Activated B cell treated with CpG ODN at 0.5 μM for 24 hours (primary cell): ENCODE data around the gene ZNF227. TPM values are rescaled to one million over a fixed set of nuclear protein-coding genes. Genes with fewer than 3 reads are reported as not detected.
"Not testable (repeated sequence)": the region's sequence is repeated elsewhere in the genome, so short reads cannot be mapped to it uniquely, and the experiment has no call there.

ENCODE experiments used
- ATAC-seq: fragments of 200-7000 bp; cut with Tn5 transposase; one replicate; pipeline ENCODE4 v1.10.0; 2021; ENCODE audit warnings: low read depth, mild to moderate bottlenecking, moderate library complexity
- CTCF ChIA-PET: fragments of 350-600 bp; sonication (Branson Sonifier 250); formaldehyde crosslinking; loops from one replicate; lab custom pipeline; 2021; ENCODE audit warnings: antibody characterized with exemption; lab: Charles Lee
- POLR2A ChIA-PET: fragments of 350-600 bp; sonication (Branson Sonifier 250); formaldehyde crosslinking; loops from one replicate; lab custom pipeline; 2021; ENCODE audit warnings: antibody characterized with exemption; lab: Charles Lee
- DNase-seq: peaks from one replicate; pipeline ENCODE4 v3.0.0; 2022
- H3K27ac Mint-ChIP-seq: one replicate; pipeline ENCODE4 v1.8.0; 2020; ENCODE audit warnings: mixed read lengths
- H3K27me3 Mint-ChIP-seq: one replicate; pipeline ENCODE4 v1.8.0; 2021; ENCODE audit warnings: mixed read lengths
- H3K36me3 Mint-ChIP-seq: one replicate; pipeline ENCODE4 v1.8.0; 2021; ENCODE audit warnings: low read depth, mixed read lengths
- H3K4me1 Mint-ChIP-seq: one replicate; pipeline ENCODE4 v1.8.0; 2021; ENCODE audit warnings: mixed read lengths
- H3K4me3 Mint-ChIP-seq: one replicate; pipeline ENCODE4 v1.8.0; 2020; ENCODE audit warnings: mild to moderate bottlenecking, mixed read lengths
- H3K9me3 Mint-ChIP-seq: one replicate; pipeline ENCODE4 v1.8.0; 2020; ENCODE audit warnings: mixed read lengths
- intact Hi-C: fragments of 100-400 bp; cut with micrococcal nuclease; formaldehyde crosslinking; loops from one replicate; pipeline ENCODE4 v1.15.1; 2024
- total RNA-seq: library from RNA; stranded (reverse); gene quantifications from 2 replicates; pipeline ENCODE4 v1.2.3, GENCODE V29; 2022
- TF ChIP-seq, protein P1 (sequence below): fragments of 200-600 bp; IDR thresholded peaks from one replicate; pipeline ENCODE4 v1.8.0; 2022; ENCODE audit warnings: antibody characterized with exemption, mild to moderate bottlenecking

Gene ZNF227
- total RNA-seq, 1 donor from 2014 or later, result 36.9 TPM

GRCh38 chr19:44232867-44233266, 20.5 kb downstream of the ZNF227 start:
- no peaks in the 10 kb centered on the region for H3K27me3 Mint-ChIP-seq
- TF ChIP-seq, protein P1, sequence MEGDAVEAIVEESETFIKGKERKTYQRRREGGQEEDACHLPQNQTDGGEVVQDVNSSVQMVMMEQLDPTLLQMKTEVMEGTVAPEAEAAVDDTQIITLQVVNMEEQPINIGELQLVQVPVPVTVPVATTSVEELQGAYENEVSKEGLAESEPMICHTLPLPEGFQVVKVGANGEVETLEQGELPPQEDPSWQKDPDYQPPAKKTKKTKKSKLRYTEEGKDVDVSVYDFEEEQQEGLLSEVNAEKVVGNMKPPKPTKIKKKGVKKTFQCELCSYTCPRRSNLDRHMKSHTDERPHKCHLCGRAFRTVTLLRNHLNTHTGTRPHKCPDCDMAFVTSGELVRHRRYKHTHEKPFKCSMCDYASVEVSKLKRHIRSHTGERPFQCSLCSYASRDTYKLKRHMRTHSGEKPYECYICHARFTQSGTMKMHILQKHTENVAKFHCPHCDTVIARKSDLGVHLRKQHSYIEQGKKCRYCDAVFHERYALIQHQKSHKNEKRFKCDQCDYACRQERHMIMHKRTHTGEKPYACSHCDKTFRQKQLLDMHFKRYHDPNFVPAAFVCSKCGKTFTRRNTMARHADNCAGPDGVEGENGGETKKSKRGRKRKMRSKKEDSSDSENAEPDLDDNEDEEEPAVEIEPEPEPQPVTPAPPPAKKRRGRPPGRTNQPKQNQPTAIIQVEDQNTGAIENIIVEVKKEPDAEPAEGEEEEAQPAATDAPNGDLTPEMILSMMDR, result no peak

GRCh38 chr19:44236384-44236783, 24.1 kb downstream of the ZNF227 start:
- POLR2A ChIA-PET, result no interaction called here

More at GRCh38 chr19:44232867-44233266, 20.5 kb downstream of the ZNF227 start:
- Mint-ChIP-seq H3K4me1 (peaks cover 3% of the 10 kb centered on the region), H3K9me3 (peaks cover 37% of the 10 kb centered on the region), H3K27ac (no peak overlapping the region), H3K4me3 (no peak overlapping the region), H3K36me3 (peaks cover 96% of the 10 kb centered on the region)
- ChIA-PET POLR2A (no interaction called here), CTCF (no interaction called here)
- intact Hi-C loops, result no loop called here
- ATAC-seq, result no peak
- DNase-seq, result no peak

DNA sequence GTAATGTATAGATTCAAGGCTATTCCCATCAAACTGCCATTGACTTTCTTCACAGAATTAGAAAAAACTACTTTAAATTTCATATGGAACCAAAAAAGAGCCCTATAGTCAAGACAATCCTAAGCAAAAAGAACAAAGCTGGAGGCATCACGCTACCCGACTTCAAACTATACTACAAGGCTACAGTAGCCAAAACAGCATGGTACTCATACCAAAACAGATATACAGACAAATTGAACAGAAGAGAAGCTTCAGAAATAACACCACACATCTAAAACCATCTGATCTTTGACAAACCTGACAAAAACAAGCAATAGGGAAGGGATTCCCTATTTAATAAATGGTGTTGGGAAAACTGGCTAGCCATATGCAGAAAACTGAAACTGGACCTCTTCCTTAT, 40.0 kb downstream of the ZNF227 start:
- DNase-seq, POLR2A ChIA-PET, CTCF ChIA-PET, ATAC-seq, H3K4me3 Mint-ChIP-seq, intact Hi-C loops, H3K27ac Mint-ChIP-seq, H3K4me1 Mint-ChIP-seq, H3K27me3 Mint-ChIP-seq: not testable (repeated sequence)
- Mint-ChIP-seq H3K9me3 (peaks cover 51% of the 10 kb centered on the region), H3K36me3 (peaks cover 73% of the 10 kb centered on the region)

More at GRCh38 chr19:44236384-44236783, 24.1 kb downstream of the ZNF227 start:
- Mint-ChIP-seq H3K9me3 (peaks cover 38% of the 10 kb centered on the region), H3K4me3 (no peak overlapping the region), H3K36me3 (peaks cover 71% of the 10 kb centered on the region), H3K4me1 (no peaks in the 10 kb centered on the region), H3K27me3 (no peaks in the 10 kb centered on the region), H3K27ac (no peak overlapping the region)
- ATAC-seq (no peak), DNase-seq (no peak)
- intact Hi-C loops, result no loop called here
- CTCF ChIA-PET, result no interaction called here
- TF ChIP-seq, protein P1, result no peak

DNA sequence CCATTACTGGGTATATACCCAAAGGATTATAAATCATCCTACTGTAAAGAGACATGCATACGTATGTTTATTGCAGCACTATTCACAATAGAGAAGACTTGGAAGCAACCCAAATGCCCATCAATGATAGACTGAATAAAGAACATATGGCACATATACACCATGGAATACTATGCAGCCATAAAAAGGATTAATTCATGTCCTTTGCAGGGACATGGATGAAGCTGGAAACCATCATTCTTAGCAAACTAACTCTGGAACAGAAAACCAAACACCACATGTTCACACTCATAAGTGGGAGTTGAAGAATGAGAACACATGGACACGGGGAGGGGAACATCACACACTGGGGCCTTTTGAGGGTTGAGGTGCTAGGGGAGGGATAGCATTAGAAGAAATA, 41.1 kb downstream of the ZNF227 start:
- POLR2A ChIA-PET, ATAC-seq, H3K4me1 Mint-ChIP-seq, H3K27ac Mint-ChIP-seq, CTCF ChIA-PET, DNase-seq, intact Hi-C loops, H3K27me3 Mint-ChIP-seq, H3K4me3 Mint-ChIP-seq: not testable (repeated sequence)
- H3K36me3 Mint-ChIP-seq, result peaks cover 73% of the 10 kb centered on the region
- H3K9me3 Mint-ChIP-seq, result peaks cover 61% of the 10 kb centered on the region

DNA sequence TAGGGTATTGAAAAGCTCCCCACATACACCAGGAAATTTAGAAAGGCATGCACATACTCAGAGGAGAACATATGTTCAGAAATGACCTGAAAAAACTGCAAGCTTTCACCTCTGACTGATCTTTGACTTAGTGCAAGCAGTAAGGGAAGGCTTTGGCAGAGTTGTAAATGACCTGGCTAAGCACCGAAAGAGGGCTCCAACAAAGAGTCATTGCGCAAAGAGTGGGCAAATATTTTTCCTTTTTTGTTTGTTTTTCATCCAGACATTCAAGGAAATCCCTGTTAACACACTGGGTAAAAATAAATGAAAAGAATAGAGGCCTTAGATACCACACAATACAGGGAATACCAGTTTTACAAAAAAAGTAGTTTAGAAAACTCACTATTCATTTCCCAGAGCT, 42.2 kb downstream of the ZNF227 start:
- H3K9me3 Mint-ChIP-seq, result peaks cover 64% of the 10 kb centered on the region
- intact Hi-C loops, result no loop called here
- POLR2A ChIA-PET, result no interaction called here

DNA sequence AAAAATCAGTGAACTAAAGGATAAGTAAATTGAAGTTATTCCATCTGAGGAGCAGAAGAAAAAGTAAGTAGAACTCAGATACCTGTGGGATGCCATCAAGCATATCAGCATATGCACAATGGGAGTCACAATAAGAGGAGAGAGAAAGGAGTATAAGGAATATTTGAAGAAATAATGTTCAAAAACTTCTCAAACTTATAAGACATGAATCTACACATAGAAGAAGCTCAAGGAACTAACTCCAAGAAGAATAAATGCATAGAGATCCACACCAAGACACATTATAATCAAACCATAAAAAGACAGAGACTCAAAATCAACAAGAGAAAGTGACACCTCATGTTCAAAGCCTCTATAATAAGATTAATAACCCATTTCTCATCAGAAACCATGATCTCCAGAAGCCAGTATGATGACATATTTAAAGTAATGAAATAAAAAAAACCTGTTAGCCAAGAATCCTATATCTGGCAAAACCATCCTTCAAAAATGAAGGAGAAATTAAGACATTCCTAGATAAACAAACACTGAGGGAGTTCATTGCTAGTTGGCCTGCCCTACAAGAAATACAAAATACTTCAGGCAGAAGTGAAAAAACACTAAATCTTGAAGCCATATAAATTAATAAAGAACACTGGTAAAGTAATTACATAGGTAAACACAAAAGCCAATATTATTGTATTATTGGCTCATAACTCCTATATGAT, 43.5 kb downstream of the ZNF227 start:
- Mint-ChIP-seq H3K27ac (no peak overlapping the region), H3K4me3 (no peak overlapping the region), H3K4me1 (peaks cover 11% of the 10 kb centered on the region), H3K36me3 (peaks cover 55% of the 10 kb centered on the region), H3K9me3 (peaks cover 57% of the 10 kb centered on the region), H3K27me3 (no peaks in the 10 kb centered on the region)
- intact Hi-C loops, result no loop called here
- ATAC-seq, result no peak
- POLR2A ChIA-PET, result no interaction called here
- CTCF ChIA-PET, result no interaction called here
- no peak for DNase-seq
- TF ChIP-seq, protein P1, result no peak

More for the DNA sequence above, 42.2 kb downstream of the ZNF227 start:
- DNase-seq (no peak), ATAC-seq (no peak)
- Mint-ChIP-seq H3K4me3 (no peak overlapping the region), H3K4me1 (no peaks in the 10 kb centered on the region), H3K27me3 (no peaks in the 10 kb centered on the region), H3K36me3 (peaks cover 66% of the 10 kb centered on the region), H3K27ac (no peak overlapping the region)
- CTCF ChIA-PET, result no interaction called here
- TF ChIP-seq, protein P1, result no peak
